WI38 (cell line): Measurements from ENCODE around the gene BARD1.

Experiments
- H3K4me3 ChIP-seq: 2 replicates; pipeline ENCODE4 v1.5.1; 2011; ENCODE audit warnings: low read depth, mild to moderate bottlenecking, control low read depth, low read length
- CTCF ChIP-seq: IDR thresholded peaks from 2 replicates; pipeline ENCODE4 v1.5.1; 2012; ENCODE audit warnings: low read depth, mild to moderate bottlenecking, control low read depth, low read length

The BARD1 gene

GRCh38 chr2:214765180-214765579 is 44.3 kb downstream of the BARD1 start:
- no peak overlapping the region for H3K4me3 ChIP-seq
- no peak for TF ChIP-seq CTCF

- H3K4me3 ChIP-seq = no peak overlapping the region
- no peak for TF ChIP-seq CTCF
These were observed 56.0 kb downstream of the BARD1 start for GRCh38 chr2:214753455-214753854.

GRCh38 chr2:214750529-214750928 is 59.0 kb downstream of the BARD1 start:
- H3K4me3 ChIP-seq = no peak overlapping the region
- no peak for TF ChIP-seq CTCF

GRCh38 chr2:214747992-214748391 is 61.5 kb downstream of the BARD1 start:
- H3K4me3 ChIP-seq = no peak overlapping the region
- TF ChIP-seq CTCF = no peak

- H3K4me3 ChIP-seq = no peak overlapping the region
- TF ChIP-seq CTCF = no peak
These were observed 67.4 kb downstream of the BARD1 start for GRCh38 chr2:214742119-214742518.

- TF ChIP-seq CTCF = no peak
- no peak overlapping the region for H3K4me3 ChIP-seq
These were observed 68.6 kb downstream of the BARD1 start for GRCh38 chr2:214740867-214741395.

- no peak for TF ChIP-seq CTCF
- no peak overlapping the region for H3K4me3 ChIP-seq
These were observed 72.3 kb downstream of the BARD1 start for GRCh38 chr2:214737188-214737587.
